RWPE1 (cell line): Measurements from ENCODE around the gene ERLEC1.
"Not testable (repeated sequence)": the region's sequence is repeated elsewhere in the genome, so short reads cannot be mapped to it uniquely, and the experiment has no call there.

Experiments used
- CTCF ChIA-PET: fragments of 350-600 bp; sonication (Branson Sonifier 250); formaldehyde crosslinking; extraction: SDS; loops from one replicate; lab custom pipeline; 2021; lab: Yijun Ruan, JAX
- POLR2A ChIA-PET: fragments of 400-600 bp; formaldehyde crosslinking; extraction: SDS; loops from one replicate; lab custom pipeline; 2020; ENCODE audit warnings: antibody characterized with exemption; ENCODE audit not compliant: low non-redundant PET; lab: Yijun Ruan, JAX
- DNase-seq: peaks from one replicate; pipeline ENCODE4 v3.0.0; 2012; ENCODE audit warnings: low spot score
- H3K27ac ChIP-seq: fragments of 450-650 bp; 2 replicates; pipeline ENCODE4 v1.5.1; 2017
- CTCF ChIP-seq: fragments of 450-650 bp; conservative IDR thresholded peaks from 2 replicates; pipeline ENCODE4 v1.5.1; 2017; ENCODE audit warnings: low read depth, mild to moderate bottlenecking

The ERLEC1 gene

GRCh38 chr2:53818854-53819435 is 32.1 kb downstream of the ERLEC1 start:
- CTCF ChIA-PET = no interaction called here
- no peak for DNase-seq
- no peak for TF ChIP-seq CTCF
- POLR2A ChIA-PET = interaction anchor here (0.8 kb wide), 1 partner anchor 56 kb away, joined by 10 read pairs; no protein-coding TSS in a partner anchor
- H3K27ac ChIP-seq = no peak overlapping the region

- DNase-seq = no peak
- no peak for TF ChIP-seq CTCF
- ChIA-PET POLR2A (interaction anchor here (0.8 kb wide), 1 partner anchor 55 kb away, joined by 10 read pairs; no protein-coding TSS in a partner anchor), CTCF (no interaction called here)
- H3K27ac ChIP-seq = no peak overlapping the region
Observed at GRCh38 chr2:53819634-53820033, 32.8 kb downstream of the ERLEC1 start.

GRCh38 chr2:53820048-53820447 is 33.2 kb downstream of the ERLEC1 start:
- H3K27ac ChIP-seq = no peak overlapping the region
- CTCF ChIA-PET = no interaction called here
- POLR2A ChIA-PET = no interaction called here
- no peak for DNase-seq
- TF ChIP-seq CTCF = no peak

- POLR2A ChIA-PET = no interaction called here
- DNase-seq = no peak
- H3K27ac ChIP-seq = no peak overlapping the region
- CTCF ChIA-PET = no interaction called here
- TF ChIP-seq CTCF = no peak
Observed at GRCh38 chr2:53820711-53821110, 33.9 kb downstream of the ERLEC1 start.

- ChIA-PET CTCF (interaction anchor here (0.7 kb wide), 1 partner anchor 566 kb away, joined by 3 read pairs; no protein-coding TSS in a partner anchor), POLR2A (no interaction called here)
- H3K27ac ChIP-seq = no peak overlapping the region
- no peak for DNase-seq
- TF ChIP-seq CTCF = no peak
Observed at GRCh38 chr2:53821810-53822209, 35.0 kb downstream of the ERLEC1 start.

GRCh38 chr2:53823639-53824038 is 36.8 kb downstream of the ERLEC1 start:
- CTCF ChIA-PET = interaction anchor here (0.6 to 0.7 kb wide), 4 partner anchors 153 to 1405 kb away, joined by 4 to 7 read pairs (median 5); no protein-coding TSS in a partner anchor
- POLR2A ChIA-PET, DNase-seq, H3K27ac ChIP-seq: not testable (repeated sequence)

GRCh38 chr2:53826030-53826410 is 39.2 kb downstream of the ERLEC1 start:
- ChIA-PET CTCF (no interaction called here), POLR2A (no interaction called here)
- TF ChIP-seq CTCF = no peak
- no peak for DNase-seq
- H3K27ac ChIP-seq = no peak overlapping the region
